HEK293 (cell line): ENCODE results near the gene NBPF6.

ENCODE experiments used
- HOXC10 ChIP-seq: sonication (generic); formaldehyde crosslinking; IDR thresholded peaks from 2 replicates; pipeline ENCODE4 v1.8.1; 2023; ENCODE audit warnings: mild to moderate bottlenecking, missing genetic modification reagents
- KLF16 ChIP-seq: fragments of 450-650 bp; formaldehyde crosslinking; IDR thresholded peaks from 2 replicates; pipeline ENCODE4 v1.5.1; 2017; ENCODE audit warnings: missing biosample characterization, missing genetic modification characterization
- MYNN ChIP-seq: fragments of 450-650 bp; formaldehyde crosslinking; IDR thresholded peaks from 2 replicates; pipeline ENCODE4 v1.5.1; 2016; ENCODE audit warnings: missing biosample characterization, missing genetic modification characterization, borderline replicate concordance
- PRDM1 ChIP-seq: fragments of 450-650 bp; formaldehyde crosslinking; IDR thresholded peaks from 2 replicates; pipeline ENCODE4; 2016; ENCODE audit warnings: missing biosample characterization, missing genetic modification characterization
- SCRT2 ChIP-seq: fragments of 450-650 bp; formaldehyde crosslinking; IDR thresholded peaks from 2 replicates; pipeline ENCODE4 v1.5.1; 2016; ENCODE audit warnings: missing biosample characterization, missing genetic modification characterization
- SP2 ChIP-seq: fragments of 450-650 bp; formaldehyde crosslinking; IDR thresholded peaks from 2 replicates; pipeline ENCODE4 v1.5.1; 2016; ENCODE audit warnings: missing biosample characterization, missing genetic modification characterization
- TRIM28 ChIP-seq: IDR thresholded peaks from 2 replicates; pipeline ENCODE4 v1.6.1; 2011; ENCODE audit warnings: low read length, control low read depth, borderline replicate concordance
- WT1 ChIP-seq: fragments of 450-650 bp; formaldehyde crosslinking; IDR thresholded peaks from 2 replicates; pipeline ENCODE4 v1.5.1; 2016; ENCODE audit warnings: missing biosample characterization, missing genetic modification characterization
- YY1 ChIP-seq: fragments of 450-650 bp; formaldehyde crosslinking; IDR thresholded peaks from 2 replicates; pipeline ENCODE4 v1.5.1; 2018; ENCODE audit warnings: missing biosample characterization, missing genetic modification characterization
- ZBTB48 ChIP-seq: fragments of 450-650 bp; formaldehyde crosslinking; IDR thresholded peaks from 2 replicates; pipeline ENCODE4 v1.5.1; 2016; ENCODE audit warnings: missing biosample characterization, missing genetic modification characterization
- ZFP41 ChIP-seq: fragments of 450-650 bp; formaldehyde crosslinking; IDR thresholded peaks from 2 replicates; pipeline ENCODE4 v1.5.1; 2016; ENCODE audit warnings: missing biosample characterization, missing genetic modification characterization, borderline replicate concordance
- ZNF121 ChIP-seq: fragments of 450-650 bp; formaldehyde crosslinking; IDR thresholded peaks from 2 replicates; pipeline ENCODE4 v1.5.1; 2016; ENCODE audit warnings: missing biosample characterization, missing genetic modification characterization
- ZNF146 ChIP-seq: fragments of 450-650 bp; formaldehyde crosslinking; IDR thresholded peaks from 2 replicates; pipeline ENCODE4 v1.5.1; 2016; ENCODE audit warnings: missing biosample characterization, missing genetic modification characterization
- ZNF175 ChIP-seq: fragments of 450-650 bp; formaldehyde crosslinking; IDR thresholded peaks from 2 replicates; pipeline ENCODE4 v1.5.1; 2016; ENCODE audit warnings: missing biosample characterization, missing genetic modification characterization
- ZNF19 ChIP-seq: fragments of 450-650 bp; formaldehyde crosslinking; IDR thresholded peaks from 2 replicates; pipeline ENCODE4; 2016; ENCODE audit warnings: missing biosample characterization, missing genetic modification characterization, low read depth
- ZNF202 ChIP-seq: fragments of 450-650 bp; formaldehyde crosslinking; IDR thresholded peaks from 2 replicates; pipeline ENCODE4 v1.5.1; 2016; ENCODE audit warnings: missing biosample characterization, missing genetic modification characterization, borderline replicate concordance
- ZNF248 ChIP-seq: fragments of 450-650 bp; formaldehyde crosslinking; IDR thresholded peaks from 2 replicates; pipeline ENCODE4 v1.5.1; 2017; ENCODE audit warnings: missing biosample characterization, missing genetic modification characterization
- ZNF266 ChIP-seq: fragments of 450-650 bp; formaldehyde crosslinking; IDR thresholded peaks from 2 replicates; pipeline ENCODE4 v1.5.1; 2016; ENCODE audit warnings: missing biosample characterization, missing genetic modification characterization, low read depth
- ZNF366 ChIP-seq: fragments of 450-650 bp; formaldehyde crosslinking; conservative IDR thresholded peaks from 2 replicates; pipeline ENCODE4 v1.5.1; 2016; ENCODE audit warnings: missing biosample characterization, missing genetic modification characterization
- ZNF416 ChIP-seq: fragments of 450-650 bp; formaldehyde crosslinking; IDR thresholded peaks from 2 replicates; pipeline ENCODE4 v1.5.1; 2016; ENCODE audit warnings: missing biosample characterization, missing genetic modification characterization
- ZNF677 ChIP-seq: fragments of 450-650 bp; IDR thresholded peaks from 2 replicates; pipeline ENCODE4 v1.5.0; 2018; ENCODE audit warnings: missing biosample characterization, mild to moderate bottlenecking, missing genetic modification characterization, moderate library complexity
- ZNF843 ChIP-seq: fragments of 450-650 bp; formaldehyde crosslinking; IDR thresholded peaks from 2 replicates; pipeline ENCODE4 v1.5.1; 2016; ENCODE audit warnings: missing biosample characterization, missing genetic modification characterization
- ZXDB ChIP-seq: fragments of 450-650 bp; formaldehyde crosslinking; IDR thresholded peaks from 2 replicates; pipeline ENCODE4 v1.5.1; 2016; ENCODE audit warnings: missing biosample characterization, missing genetic modification characterization
- TF ChIP-seq, protein P1 (sequence below): fragments of 450-650 bp; formaldehyde crosslinking; conservative IDR thresholded peaks from 2 replicates; pipeline ENCODE4 v1.5.1; 2016; ENCODE audit warnings: low read depth, missing biosample characterization, missing genetic modification characterization
- TF ChIP-seq, protein P2 (sequence below): fragments of 450-650 bp; formaldehyde crosslinking; conservative IDR thresholded peaks from 2 replicates; pipeline ENCODE4 v1.5.1; 2016; ENCODE audit warnings: low read depth, missing biosample characterization, missing genetic modification characterization
- TF ChIP-seq, protein P3 (sequence below): fragments of 450-650 bp; formaldehyde crosslinking; IDR thresholded peaks from 2 replicates; pipeline ENCODE4 v1.5.1; 2017; ENCODE audit warnings: missing biosample characterization, missing genetic modification characterization
- TF ChIP-seq, protein P4 (sequence below): IDR thresholded peaks from 2 replicates; pipeline ENCODE4 v1.6.1; 2011; ENCODE audit warnings: mild to moderate bottlenecking, low read depth, low read length, borderline replicate concordance
- TF ChIP-seq, protein P5 (sequence below): fragments of 450-650 bp; formaldehyde crosslinking; IDR thresholded peaks from 2 replicates; pipeline ENCODE4 v1.5.1; 2016; ENCODE audit warnings: missing biosample characterization, missing genetic modification characterization

Gene NBPF6

DNA sequence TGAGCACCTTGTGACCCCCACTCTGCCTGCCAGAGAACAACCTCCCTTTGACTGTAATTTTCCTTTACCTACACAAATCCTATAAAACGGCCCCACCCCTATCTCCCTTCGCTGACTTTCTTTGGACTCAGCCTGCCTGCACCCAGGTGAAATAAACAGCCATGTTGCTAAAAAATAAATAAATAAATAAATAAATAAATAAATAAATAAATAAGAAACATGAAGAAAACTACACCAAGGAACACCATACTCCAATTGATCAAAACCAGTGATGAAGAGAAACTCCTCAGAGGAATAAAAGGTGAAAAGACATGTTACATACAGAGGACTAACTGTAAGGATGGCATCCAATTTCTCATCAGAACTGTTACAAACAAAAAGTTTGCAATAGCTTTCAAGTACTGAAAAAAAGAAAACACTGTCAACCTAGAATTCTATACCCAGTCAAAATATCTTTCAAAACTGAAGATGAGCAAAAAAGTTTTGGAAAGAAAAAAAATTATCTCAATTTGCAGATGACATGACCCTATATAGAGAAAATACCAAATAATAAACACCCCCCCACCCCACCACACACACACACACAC, 28.4 kb downstream of the NBPF6 start (continued):
- TF ChIP-seq ZNF843 (no peak), SCRT2 (tag by site-specific recombination) (no peak), KLF16 (no peak), ZNF121 (tag by site-specific recombination) (no peak), PRDM1 (no peak), YY1 (tag by site-specific recombination) (no peak), ZFP41 (tag by site-specific recombination) (no peak), ZNF19 (no peak), ZNF366 (tag by site-specific recombination) (no peak), MYNN (tag by site-specific recombination) (no peak), TRIM28 (no peak), ZNF202 (tag by site-specific recombination) (peak; percentile 81; the same call in 1 of the 2 replicates), ZNF175 (tag by site-specific recombination) (no peak), ZNF146 (no peak), ZXDB (tag by site-specific recombination) (peak; percentile 64), ZNF677 (tag by site-specific recombination) (no peak), WT1 (tag by site-specific recombination) (no peak), ZNF266 (tag by site-specific recombination) (peak; percentile 67; the same call in 1 of the 2 replicates), ZNF416 (no peak), ZBTB48 (tag by site-specific recombination) (no peak), ZNF248 (tag by site-specific recombination) (no peak), HOXC10 (CRISPR knock-in tag) (no peak), SP2 (tag by site-specific recombination) (no peak)
- TF ChIP-seq, protein P1, sequence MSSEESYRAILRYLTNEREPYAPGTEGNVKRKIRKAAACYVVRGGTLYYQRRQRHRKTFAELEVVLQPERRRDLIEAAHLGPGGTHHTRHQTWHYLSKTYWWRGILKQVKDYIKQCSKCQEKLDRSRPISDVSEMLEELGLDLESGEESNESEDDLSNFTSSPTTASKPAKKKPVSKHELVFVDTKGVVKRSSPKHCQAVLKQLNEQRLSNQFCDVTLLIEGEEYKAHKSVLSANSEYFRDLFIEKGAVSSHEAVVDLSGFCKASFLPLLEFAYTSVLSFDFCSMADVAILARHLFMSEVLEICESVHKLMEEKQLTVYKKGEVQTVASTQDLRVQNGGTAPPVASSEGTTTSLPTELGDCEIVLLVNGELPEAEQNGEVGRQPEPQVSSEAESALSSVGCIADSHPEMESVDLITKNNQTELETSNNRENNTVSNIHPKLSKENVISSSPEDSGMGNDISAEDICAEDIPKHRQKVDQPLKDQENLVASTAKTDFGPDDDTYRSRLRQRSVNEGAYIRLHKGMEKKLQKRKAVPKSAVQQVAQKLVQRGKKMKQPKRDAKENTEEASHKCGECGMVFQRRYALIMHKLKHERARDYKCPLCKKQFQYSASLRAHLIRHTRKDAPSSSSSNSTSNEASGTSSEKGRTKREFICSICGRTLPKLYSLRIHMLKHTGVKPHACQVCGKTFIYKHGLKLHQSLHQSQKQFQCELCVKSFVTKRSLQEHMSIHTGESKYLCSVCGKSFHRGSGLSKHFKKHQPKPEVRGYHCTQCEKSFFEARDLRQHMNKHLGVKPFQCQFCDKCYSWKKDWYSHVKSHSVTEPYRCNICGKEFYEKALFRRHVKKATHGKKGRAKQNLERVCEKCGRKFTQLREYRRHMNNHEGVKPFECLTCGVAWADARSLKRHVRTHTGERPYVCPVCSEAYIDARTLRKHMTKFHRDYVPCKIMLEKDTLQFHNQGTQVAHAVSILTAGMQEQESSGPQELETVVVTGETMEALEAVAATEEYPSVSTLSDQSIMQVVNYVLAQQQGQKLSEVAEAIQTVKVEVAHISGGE (tag by site-specific recombination), result peak; percentile 71
- TF ChIP-seq, protein P2, sequence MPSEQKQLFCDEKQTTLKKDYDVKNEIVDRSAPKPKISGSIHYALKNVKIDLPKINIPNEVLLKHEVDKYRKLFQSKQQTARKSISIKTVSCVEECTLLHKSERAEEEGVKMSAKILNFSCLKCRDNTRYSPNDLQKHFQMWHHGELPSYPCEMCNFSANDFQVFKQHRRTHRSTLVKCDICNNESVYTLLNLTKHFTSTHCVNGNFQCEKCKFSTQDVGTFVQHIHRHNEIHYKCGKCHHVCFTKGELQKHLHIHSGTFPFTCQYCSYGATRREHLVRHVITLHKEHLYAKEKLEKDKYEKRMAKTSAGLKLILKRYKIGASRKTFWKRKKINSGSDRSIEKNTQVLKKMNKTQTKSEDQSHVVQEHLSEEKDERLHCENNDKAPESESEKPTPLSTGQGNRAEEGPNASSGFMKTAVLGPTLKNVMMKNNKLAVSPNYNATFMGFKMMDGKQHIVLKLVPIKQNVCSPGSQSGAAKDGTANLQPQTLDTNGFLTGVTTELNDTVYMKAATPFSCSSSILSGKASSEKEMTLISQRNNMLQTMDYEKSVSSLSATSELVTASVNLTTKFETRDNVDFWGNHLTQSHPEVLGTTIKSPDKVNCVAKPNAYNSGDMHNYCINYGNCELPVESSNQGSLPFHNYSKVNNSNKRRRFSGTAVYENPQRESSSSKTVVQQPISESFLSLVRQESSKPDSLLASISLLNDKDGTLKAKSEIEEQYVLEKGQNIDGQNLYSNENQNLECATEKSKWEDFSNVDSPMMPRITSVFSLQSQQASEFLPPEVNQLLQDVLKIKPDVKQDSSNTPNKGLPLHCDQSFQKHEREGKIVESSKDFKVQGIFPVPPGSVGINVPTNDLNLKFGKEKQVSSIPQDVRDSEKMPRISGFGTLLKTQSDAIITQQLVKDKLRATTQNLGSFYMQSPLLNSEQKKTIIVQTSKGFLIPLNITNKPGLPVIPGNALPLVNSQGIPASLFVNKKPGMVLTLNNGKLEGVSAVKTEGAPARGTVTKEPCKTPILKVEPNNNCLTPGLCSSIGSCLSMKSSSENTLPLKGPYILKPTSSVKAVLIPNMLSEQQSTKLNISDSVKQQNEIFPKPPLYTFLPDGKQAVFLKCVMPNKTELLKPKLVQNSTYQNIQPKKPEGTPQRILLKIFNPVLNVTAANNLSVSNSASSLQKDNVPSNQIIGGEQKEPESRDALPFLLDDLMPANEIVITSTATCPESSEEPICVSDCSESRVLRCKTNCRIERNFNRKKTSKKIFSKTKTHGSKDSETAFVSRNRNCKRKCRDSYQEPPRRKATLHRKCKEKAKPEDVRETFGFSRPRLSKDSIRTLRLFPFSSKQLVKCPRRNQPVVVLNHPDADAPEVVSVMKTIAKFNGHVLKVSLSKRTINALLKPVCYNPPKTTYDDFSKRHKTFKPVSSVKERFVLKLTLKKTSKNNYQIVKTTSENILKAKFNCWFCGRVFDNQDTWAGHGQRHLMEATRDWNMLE (tag by site-specific recombination), result peak; percentile 83
- TF ChIP-seq, protein P3, sequence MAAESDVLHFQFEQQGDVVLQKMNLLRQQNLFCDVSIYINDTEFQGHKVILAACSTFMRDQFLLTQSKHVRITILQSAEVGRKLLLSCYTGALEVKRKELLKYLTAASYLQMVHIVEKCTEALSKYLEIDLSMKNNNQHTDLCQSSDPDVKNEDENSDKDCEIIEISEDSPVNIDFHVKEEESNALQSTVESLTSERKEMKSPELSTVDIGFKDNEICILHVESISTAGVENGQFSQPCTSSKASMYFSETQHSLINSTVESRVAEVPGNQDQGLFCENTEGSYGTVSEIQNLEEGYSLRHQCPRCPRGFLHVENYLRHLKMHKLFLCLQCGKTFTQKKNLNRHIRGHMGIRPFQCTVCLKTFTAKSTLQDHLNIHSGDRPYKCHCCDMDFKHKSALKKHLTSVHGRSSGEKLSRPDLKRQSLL, result no peak
- TF ChIP-seq, protein P4, sequence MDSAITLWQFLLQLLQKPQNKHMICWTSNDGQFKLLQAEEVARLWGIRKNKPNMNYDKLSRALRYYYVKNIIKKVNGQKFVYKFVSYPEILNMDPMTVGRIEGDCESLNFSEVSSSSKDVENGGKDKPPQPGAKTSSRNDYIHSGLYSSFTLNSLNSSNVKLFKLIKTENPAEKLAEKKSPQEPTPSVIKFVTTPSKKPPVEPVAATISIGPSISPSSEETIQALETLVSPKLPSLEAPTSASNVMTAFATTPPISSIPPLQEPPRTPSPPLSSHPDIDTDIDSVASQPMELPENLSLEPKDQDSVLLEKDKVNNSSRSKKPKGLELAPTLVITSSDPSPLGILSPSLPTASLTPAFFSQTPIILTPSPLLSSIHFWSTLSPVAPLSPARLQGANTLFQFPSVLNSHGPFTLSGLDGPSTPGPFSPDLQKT, result no peak
- TF ChIP-seq, protein P5, sequence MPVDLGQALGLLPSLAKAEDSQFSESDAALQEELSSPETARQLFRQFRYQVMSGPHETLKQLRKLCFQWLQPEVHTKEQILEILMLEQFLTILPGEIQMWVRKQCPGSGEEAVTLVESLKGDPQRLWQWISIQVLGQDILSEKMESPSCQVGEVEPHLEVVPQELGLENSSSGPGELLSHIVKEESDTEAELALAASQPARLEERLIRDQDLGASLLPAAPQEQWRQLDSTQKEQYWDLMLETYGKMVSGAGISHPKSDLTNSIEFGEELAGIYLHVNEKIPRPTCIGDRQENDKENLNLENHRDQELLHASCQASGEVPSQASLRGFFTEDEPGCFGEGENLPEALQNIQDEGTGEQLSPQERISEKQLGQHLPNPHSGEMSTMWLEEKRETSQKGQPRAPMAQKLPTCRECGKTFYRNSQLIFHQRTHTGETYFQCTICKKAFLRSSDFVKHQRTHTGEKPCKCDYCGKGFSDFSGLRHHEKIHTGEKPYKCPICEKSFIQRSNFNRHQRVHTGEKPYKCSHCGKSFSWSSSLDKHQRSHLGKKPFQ (tag by site-specific recombination), result no peak
